Measurements from ENCODE around the gene GRID1. TPM values are rescaled to one million over a fixed set of nuclear protein-coding genes. Genes with fewer than 3 reads are reported as not detected.

GRID1 gene
- total RNA-seq, 1 donor from 2014 or later = 0.75 TPM

DNA sequence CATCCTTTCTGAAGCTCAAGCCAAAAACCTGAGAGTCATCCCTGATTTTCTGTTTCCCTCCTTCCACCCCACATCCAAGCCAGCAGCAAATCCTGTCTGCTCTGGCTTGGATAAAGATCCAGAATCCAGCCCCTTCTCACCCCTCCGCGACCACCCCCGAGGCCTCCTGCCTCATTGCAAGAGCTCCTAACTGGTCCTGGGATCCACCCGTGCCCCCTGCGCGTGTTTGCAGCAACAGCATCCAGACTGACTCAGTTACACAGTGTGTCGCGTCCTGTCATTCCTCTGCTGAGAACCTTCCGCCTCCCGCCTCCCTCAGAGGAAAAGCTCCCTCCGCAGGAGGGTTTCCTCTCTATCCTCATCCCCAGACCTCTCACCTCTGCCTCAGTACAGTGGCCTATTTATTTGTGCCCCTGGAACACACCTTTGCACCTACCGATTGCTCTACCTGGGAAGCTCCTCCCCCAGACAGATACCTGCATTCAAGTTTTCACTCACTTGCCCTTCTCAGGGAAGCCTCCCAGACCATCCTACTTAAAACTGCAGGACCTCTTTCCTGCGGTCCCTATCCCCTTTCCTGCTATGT is 21.6 kb upstream of the GRID1 start:
- Mint-ChIP-seq H3K36me3 (ENCODE audit: low read depth, unreplicated experiment) (no peaks in the 10 kb centered on the region), H3K27me3 (ENCODE audit: low read depth, unreplicated experiment) (peaks cover 42% of the 10 kb centered on the region), H3K27ac (ENCODE audit: unreplicated experiment) (no peak overlapping the region), H3K9me3 (ENCODE audit: unreplicated experiment) (peaks cover 3% of the 10 kb centered on the region), H3K4me1 (ENCODE audit: low read depth, unreplicated experiment) (no peaks in the 10 kb centered on the region), H3K4me3 (ENCODE audit: unreplicated experiment) (peak overlapping the region; percentile 69)
- FAIRE-seq (no peak), DNase-seq (ENCODE audit: low read depth) (no peak)
- Histone ChIP-seq H3K79me2 (ENCODE audit: insufficient read depth, low read length) (no peaks in the 10 kb centered on the region), H3K4me2 (ENCODE audit: low read length) (no peak overlapping the region), H3K36me3 (ENCODE audit: insufficient read depth, low read length) (no peaks in the 10 kb centered on the region), H3K4me1 (ENCODE audit: insufficient read depth, low read length) (peaks cover 4% of the 10 kb centered on the region), H3K27ac (ENCODE audit: low read depth, low read length) (no peak overlapping the region), H3K4me3 (ENCODE audit: insufficient read depth, low read depth, low read length) (no peak overlapping the region), H3K27me3 (ENCODE audit: insufficient read depth, low read length) (peaks cover 10% of the 10 kb centered on the region), H2AFZ (ENCODE audit: low read depth, low read length) (no peak overlapping the region), H3K9ac (ENCODE audit: low read length) (no peak overlapping the region), H4K20me1 (ENCODE audit: insufficient read depth, low read length) (no peaks in the 10 kb centered on the region), H3K9me3 (ENCODE audit: insufficient read depth, low read depth, low read length) (no peaks in the 10 kb centered on the region)
- TF ChIP-seq, protein P1, sequence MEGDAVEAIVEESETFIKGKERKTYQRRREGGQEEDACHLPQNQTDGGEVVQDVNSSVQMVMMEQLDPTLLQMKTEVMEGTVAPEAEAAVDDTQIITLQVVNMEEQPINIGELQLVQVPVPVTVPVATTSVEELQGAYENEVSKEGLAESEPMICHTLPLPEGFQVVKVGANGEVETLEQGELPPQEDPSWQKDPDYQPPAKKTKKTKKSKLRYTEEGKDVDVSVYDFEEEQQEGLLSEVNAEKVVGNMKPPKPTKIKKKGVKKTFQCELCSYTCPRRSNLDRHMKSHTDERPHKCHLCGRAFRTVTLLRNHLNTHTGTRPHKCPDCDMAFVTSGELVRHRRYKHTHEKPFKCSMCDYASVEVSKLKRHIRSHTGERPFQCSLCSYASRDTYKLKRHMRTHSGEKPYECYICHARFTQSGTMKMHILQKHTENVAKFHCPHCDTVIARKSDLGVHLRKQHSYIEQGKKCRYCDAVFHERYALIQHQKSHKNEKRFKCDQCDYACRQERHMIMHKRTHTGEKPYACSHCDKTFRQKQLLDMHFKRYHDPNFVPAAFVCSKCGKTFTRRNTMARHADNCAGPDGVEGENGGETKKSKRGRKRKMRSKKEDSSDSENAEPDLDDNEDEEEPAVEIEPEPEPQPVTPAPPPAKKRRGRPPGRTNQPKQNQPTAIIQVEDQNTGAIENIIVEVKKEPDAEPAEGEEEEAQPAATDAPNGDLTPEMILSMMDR (IDR thresholded peaks at IDR 0.05; ENCODE audit: insufficient read depth, low read depth, low read length) = no peak
- TF ChIP-seq EZH2 (IDR thresholded peaks at IDR 0.05; ENCODE audit: insufficient read depth, low read length) = no peak

- no peak overlapping the region for H3K4me3 ChIP-seq (ENCODE audit: insufficient read depth, low read depth, low read length)
- no peaks in the 10 kb centered on the region for H3K79me2 ChIP-seq (ENCODE audit: insufficient read depth, low read length)
- no peak overlapping the region for H3K9ac ChIP-seq (ENCODE audit: low read length)
- no peaks in the 10 kb centered on the region for H3K4me1 Mint-ChIP-seq (ENCODE audit: low read depth, unreplicated experiment)
- H3K4me1 ChIP-seq (ENCODE audit: insufficient read depth, low read length) = peaks cover 4% of the 10 kb centered on the region
- no peak for FAIRE-seq
- H3K27ac ChIP-seq (ENCODE audit: low read depth, low read length) = no peak overlapping the region
- H3K4me2 ChIP-seq (ENCODE audit: low read length) = no peak overlapping the region
- no peak overlapping the region for H3K4me3 Mint-ChIP-seq (ENCODE audit: unreplicated experiment)
- H2AFZ ChIP-seq (ENCODE audit: low read depth, low read length) = no peak overlapping the region
- H3K9me3 Mint-ChIP-seq (ENCODE audit: unreplicated experiment) = peaks cover 3% of the 10 kb centered on the region
- H3K27ac Mint-ChIP-seq (ENCODE audit: unreplicated experiment) = no peak overlapping the region
- TF ChIP-seq, protein P1 (IDR thresholded peaks at IDR 0.05; ENCODE audit: insufficient read depth, low read depth, low read length) = no peak
- TF ChIP-seq EZH2 (IDR thresholded peaks at IDR 0.05; ENCODE audit: insufficient read depth, low read length) = no peak
- H3K36me3 ChIP-seq (ENCODE audit: insufficient read depth, low read length) = no peaks in the 10 kb centered on the region
- H4K20me1 ChIP-seq (ENCODE audit: insufficient read depth, low read length) = no peaks in the 10 kb centered on the region
- no peaks in the 10 kb centered on the region for H3K36me3 Mint-ChIP-seq (ENCODE audit: low read depth, unreplicated experiment)
- peaks cover 39% of the 10 kb centered on the region for H3K27me3 Mint-ChIP-seq (ENCODE audit: low read depth, unreplicated experiment)
- H3K9me3 ChIP-seq (ENCODE audit: insufficient read depth, low read depth, low read length) = no peaks in the 10 kb centered on the region
- no peak for DNase-seq (ENCODE audit: low read depth)
- peaks cover 10% of the 10 kb centered on the region for H3K27me3 ChIP-seq (ENCODE audit: insufficient read depth, low read length)
Observed at GRCh38 chr10:86387178-86387794, 20.7 kb upstream of the GRID1 start.

GRCh38 chr10:86385806-86386205 is 19.2 kb upstream of the GRID1 start:
- H3K27ac ChIP-seq (ENCODE audit: low read depth, low read length) = no peak overlapping the region
- Mint-ChIP-seq H3K27ac (ENCODE audit: unreplicated experiment) (no peak overlapping the region), H3K9me3 (ENCODE audit: unreplicated experiment) (peaks cover 3% of the 10 kb centered on the region), H3K27me3 (ENCODE audit: low read depth, unreplicated experiment) (peaks cover 32% of the 10 kb centered on the region), H3K36me3 (ENCODE audit: low read depth, unreplicated experiment) (no peaks in the 10 kb centered on the region), H3K4me3 (ENCODE audit: unreplicated experiment) (no peak overlapping the region), H3K4me1 (ENCODE audit: low read depth, unreplicated experiment) (no peaks in the 10 kb centered on the region)
- H3K4me2 ChIP-seq (ENCODE audit: low read length) = no peak overlapping the region
- H3K4me3 ChIP-seq (ENCODE audit: insufficient read depth, low read depth, low read length) = no peak overlapping the region
- no peak for FAIRE-seq
- no peak overlapping the region for H2AFZ ChIP-seq (ENCODE audit: low read depth, low read length)
- no peak for DNase-seq (ENCODE audit: low read depth)
- H3K79me2 ChIP-seq (ENCODE audit: insufficient read depth, low read length) = no peaks in the 10 kb centered on the region
- H3K27me3 ChIP-seq (ENCODE audit: insufficient read depth, low read length) = peaks cover 17% of the 10 kb centered on the region
- no peaks in the 10 kb centered on the region for H4K20me1 ChIP-seq (ENCODE audit: insufficient read depth, low read length)
- H3K36me3 ChIP-seq (ENCODE audit: insufficient read depth, low read length) = no peaks in the 10 kb centered on the region
- H3K9me3 ChIP-seq (ENCODE audit: insufficient read depth, low read depth, low read length) = no peaks in the 10 kb centered on the region
- no peak overlapping the region for H3K9ac ChIP-seq (ENCODE audit: low read length)
- TF ChIP-seq EZH2 (IDR thresholded peaks at IDR 0.05; ENCODE audit: insufficient read depth, low read length) = no peak
- TF ChIP-seq, protein P1 (IDR thresholded peaks at IDR 0.05; ENCODE audit: insufficient read depth, low read depth, low read length) = no peak
- H3K4me1 ChIP-seq (ENCODE audit: insufficient read depth, low read length) = peaks cover 4% of the 10 kb centered on the region
